GM21528 (cell line): ENCODE data around the gene CYTH3.
"Not testable (repeated sequence)": the region's sequence is repeated elsewhere in the genome, so short reads cannot be mapped to it uniquely, and the experiment has no call there.

Experiments used
- ATAC-seq: cut with Tn5 transposase; IDR thresholded peaks from one replicate; pipeline ENCODE4 v1.9.1; 2021; ENCODE audit warnings: mild to moderate bottlenecking, moderate library complexity; ENCODE audit not compliant: unreplicated experiment, low FRiP score

CYTH3 gene

DNA sequence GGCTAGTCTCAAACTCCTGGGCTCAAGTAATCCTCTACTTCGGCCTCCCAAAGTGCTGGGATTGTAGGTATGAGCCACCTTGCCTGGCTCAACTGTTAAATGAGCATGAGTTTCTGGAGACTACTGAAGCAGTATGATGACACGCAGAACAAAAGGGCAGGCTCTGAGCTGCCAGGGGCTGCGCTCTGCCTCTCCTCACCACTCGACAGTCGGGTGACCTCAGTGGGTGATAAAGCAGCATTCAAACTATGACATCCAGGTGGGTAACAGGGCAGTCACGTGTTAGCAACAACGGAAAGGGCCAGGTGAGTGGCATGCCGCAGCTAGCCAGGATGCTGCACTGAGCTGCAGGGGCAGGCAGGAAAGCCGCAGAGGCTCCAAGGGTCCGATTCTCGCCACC is 71.5 kb downstream of the CYTH3 start:
- no peak for ATAC-seq

GRCh38 chr7:6198689-6199595 is 73.5 kb downstream of the CYTH3 start:
- no peak for ATAC-seq

- ATAC-seq, result no peak
Measured at GRCh38 chr7:6197801-6198551, 74.4 kb downstream of the CYTH3 start.

DNA sequence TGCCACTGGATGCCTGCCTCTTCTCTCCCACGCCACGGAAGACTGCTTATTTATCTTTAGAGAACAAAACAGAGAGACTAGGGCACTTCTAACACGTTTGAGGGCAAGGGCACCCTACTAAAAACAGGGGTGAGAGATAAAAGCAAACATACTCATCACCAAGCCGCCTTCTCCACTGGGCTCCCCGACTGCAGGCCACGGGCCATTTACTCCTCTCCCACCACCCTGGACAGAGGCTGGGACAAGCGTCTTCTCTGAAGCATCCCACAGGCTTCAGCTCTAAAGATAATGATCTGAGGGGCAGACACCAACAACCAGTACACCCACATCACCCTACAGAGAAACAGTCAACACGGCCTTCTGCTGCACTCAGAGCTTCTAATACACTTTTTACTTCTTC is 78.7 kb downstream of the CYTH3 start:
- ATAC-seq, result no peak

DNA sequence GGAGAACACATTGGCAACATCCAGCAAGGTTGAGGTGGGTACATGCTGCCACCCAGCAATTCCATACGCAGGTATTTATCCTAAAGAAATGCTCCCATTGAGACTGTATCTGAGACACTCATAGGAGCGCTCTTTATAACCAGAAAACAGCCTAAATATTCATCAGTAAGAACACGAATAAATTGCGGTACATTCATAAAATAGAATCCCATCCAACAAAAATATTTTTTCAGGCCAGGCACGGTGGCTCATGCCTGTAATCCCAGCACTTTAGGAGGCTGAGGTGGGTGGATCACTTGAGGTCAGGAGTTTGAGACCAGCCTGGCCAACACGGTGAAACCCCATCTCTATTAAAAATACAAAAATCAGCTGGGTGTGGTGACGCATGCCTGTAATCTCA is 81.9 kb downstream of the CYTH3 start:
- ATAC-seq, result not testable (repeated sequence)

DNA sequence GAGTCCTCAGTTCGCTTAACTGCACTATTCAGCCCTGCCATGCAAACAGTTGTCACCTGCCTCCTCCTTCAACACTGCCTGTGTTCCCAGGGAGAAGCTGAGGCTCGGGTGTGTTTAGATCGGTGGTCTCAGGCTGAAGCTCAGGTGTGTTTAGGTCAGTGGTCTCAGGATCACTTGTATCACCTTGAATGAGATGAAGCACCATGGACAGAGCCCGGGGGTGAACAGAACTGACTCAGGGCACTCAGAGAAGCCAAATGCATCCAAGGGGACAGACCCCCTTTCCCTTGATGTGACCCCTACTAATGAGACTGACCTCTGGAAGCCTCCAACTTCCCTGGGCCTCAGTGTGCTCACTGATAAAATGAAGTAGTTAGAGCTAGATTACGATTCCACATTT is 84.0 kb downstream of the CYTH3 start:
- no peak for ATAC-seq

- no peak for ATAC-seq
Measured at GRCh38 chr7:6186577-6186976, 85.8 kb downstream of the CYTH3 start.

GRCh38 chr7:6182993-6183392 is 89.4 kb downstream of the CYTH3 start:
- ATAC-seq, result no peak

DNA sequence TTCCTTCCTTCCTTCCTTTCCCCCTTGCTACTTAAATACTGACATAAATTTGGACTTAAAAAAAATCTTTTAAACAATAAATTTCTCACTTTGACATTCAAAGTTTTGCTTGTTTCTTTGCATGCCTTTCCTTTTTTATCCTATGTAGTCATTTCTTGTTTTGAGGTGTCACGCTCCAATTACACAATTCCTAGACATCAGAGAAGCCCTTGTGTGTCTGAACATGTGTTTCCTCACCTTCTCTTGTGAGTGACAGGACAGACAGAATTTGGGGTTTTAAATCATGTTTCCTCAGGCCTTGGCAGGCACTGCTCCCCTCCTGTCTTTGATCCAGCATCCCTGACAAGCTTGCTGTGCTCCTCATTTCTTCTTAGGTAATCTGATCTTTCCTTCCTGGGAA is 91.3 kb downstream of the CYTH3 start:
- ATAC-seq, result no peak

GRCh38 chr7:6180344-6180725 is 92.1 kb downstream of the CYTH3 start:
- no peak for ATAC-seq

DNA sequence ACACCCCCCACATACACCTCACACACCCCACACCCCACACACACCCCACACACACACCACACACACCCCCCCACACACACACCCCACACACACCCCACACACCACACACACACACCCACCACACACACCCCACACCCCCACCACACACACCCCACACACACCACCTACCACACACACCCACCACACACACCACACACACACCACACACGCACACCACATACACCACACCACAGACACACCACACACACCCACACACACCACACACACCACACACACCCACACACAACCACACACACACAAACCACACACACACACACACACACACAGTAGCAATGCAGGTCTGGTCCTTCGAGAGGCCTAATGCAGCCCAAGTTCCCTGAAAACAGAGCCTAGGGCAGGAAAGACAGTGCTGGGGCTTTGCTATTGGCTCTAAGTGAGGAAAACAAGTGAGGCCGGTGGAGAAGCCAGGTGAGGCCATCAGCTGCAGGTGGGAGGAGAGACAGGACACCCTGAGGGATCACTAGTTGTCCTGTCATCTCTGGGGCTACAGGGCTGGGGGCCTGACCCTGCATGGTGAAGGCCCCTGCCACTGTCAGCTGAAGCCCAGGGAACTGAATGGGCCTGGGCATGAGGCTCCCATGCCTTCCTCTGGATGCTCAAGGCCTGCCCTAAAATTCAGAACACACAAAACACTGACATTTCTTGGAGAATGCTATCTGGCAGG is 92.6 kb downstream of the CYTH3 start:
- ATAC-seq, result no peak

- ATAC-seq, result no peak
Measured at GRCh38 chr7:6178298-6179029, 94.0 kb downstream of the CYTH3 start.

GRCh38 chr7:6175645-6176044 is 96.8 kb downstream of the CYTH3 start:
- ATAC-seq, result no peak

DNA sequence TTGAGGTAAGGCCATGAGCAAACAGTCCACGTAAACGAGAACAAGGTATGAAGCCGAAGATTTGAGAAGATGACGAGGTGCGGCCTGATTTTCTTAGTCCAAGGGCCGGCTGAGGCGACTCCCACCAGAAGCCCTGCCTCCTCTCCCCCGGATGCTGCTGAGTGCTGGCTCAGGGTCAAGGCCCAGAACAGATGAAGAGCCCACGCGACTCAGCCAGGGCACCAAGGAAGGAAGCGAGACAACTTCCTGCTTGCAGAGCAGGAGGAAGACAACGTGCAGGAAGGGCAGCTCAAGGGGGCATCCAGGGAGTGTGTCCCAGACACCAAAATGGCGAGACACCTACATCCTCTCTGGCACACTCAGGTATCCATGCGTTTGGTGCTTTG is 99.5 kb downstream of the CYTH3 start:
- ATAC-seq, result no peak

- no peak for ATAC-seq
Measured at GRCh38 chr7:6172224-6172909, 100.1 kb downstream of the CYTH3 start.

DNA sequence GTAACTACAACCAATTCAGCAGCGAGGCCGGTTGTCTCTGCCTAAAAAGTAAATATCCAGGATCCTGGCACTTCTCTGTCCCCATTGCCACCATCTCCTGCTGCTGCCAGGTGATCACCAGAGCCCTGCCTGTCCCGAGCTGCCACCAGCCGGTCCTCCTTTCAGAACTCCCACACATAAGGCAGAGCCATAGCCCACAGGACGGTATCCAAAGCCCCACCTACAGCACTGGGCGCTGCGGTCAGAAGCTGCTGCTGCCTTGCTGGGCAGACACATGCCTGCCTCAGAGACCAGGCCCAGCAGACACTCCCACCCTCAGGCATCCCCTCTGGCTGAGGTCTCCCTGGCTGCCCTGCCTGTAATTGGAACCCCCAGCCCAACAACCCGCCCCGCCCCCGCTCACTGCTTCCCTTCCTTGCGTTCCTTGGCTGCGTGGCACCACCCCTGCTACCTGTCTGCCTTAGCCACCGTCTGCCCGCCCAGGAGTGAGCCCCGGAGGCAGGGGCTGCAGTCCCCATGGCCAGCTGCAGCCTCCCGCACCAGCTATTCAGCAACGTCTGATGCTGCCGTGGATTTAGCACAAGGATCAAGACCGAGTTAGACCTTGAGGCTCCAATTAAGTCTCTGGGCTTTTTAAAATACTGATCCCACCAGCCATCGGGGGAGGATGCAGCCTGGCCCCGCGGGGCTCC is 100.7 kb downstream of the CYTH3 start:
- no peak for ATAC-seq

- ATAC-seq, result no peak
Measured at GRCh38 chr7:6170571-6171531, 101.6 kb downstream of the CYTH3 start.

DNA sequence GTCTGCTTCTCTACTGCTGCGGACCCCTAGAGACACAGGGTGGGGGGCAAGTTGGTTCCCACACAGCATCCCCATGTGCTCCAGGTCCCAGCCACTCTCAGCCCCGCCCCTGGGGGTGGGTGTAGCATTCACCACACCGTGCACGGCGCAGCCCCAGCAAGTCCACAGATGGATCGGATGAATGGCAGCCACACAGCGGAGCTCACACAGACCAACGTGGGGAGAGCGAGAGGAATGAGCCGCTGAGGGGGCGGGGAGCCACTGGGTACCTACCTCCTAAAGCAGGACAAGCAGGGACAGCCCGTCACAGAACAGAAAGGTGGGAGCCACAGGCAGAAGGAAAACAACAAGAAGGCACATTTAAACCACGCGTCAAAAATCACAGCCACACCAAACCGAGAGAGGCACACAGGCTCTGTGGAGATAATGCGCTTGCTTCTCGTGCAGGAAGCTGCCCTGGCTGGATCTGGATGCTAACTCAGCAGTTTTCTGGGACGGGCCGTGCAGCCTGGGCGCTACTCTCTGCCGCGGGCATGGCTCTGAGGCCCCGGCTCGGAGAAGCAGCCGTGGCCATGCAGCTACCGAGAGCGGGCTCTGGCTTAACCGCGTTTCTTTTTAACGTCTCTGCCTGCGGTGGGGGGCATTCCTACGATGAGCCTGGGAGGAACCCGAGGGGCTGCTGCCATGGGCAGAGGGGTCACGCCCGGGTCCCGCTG is 102.5 kb downstream of the CYTH3 start:
- ATAC-seq, result no peak
